Trophoblast cell (in vitro differentiated cells and primary cell): ENCODE measurements around the gene TOMM34.

Experiments
- DNase-seq, 2 donors: peaks; one replicate each; pipeline ENCODE4 v3.0.0-alpha.2; 2016
- H2AFZ ChIP-seq: 2 replicates; pipeline ENCODE4 v1.6.1; 2013; ENCODE audit warnings: low read length, moderate library complexity, mild to moderate bottlenecking; ENCODE audit not compliant: insufficient read depth, poor library complexity
- H2AK5ac ChIP-seq: 2 replicates; pipeline ENCODE4 v1.6.1; 2013; ENCODE audit warnings: mild to moderate bottlenecking, low read length
- H2BK120ac ChIP-seq: 2 replicates; pipeline ENCODE4 v1.6.1; 2013; ENCODE audit warnings: low read length, mild to moderate bottlenecking, moderate library complexity; ENCODE audit not compliant: insufficient read depth, poor library complexity
- H2BK12ac ChIP-seq: 2 replicates; pipeline ENCODE4 v1.6.1; 2013; ENCODE audit warnings: mild to moderate bottlenecking, low read length, moderate library complexity
- H2BK5ac ChIP-seq: 2 replicates; pipeline ENCODE4 v1.6.1; 2013; ENCODE audit warnings: low read length, low read depth, moderate library complexity, mild to moderate bottlenecking; ENCODE audit not compliant: poor library complexity
- H3K14ac ChIP-seq: 2 replicates; pipeline ENCODE4 v1.6.1; 2013; ENCODE audit warnings: mild to moderate bottlenecking, low read length
- H3K18ac ChIP-seq: 2 replicates; pipeline ENCODE4 v1.6.1; 2013; ENCODE audit warnings: mild to moderate bottlenecking, low read length
- H3K23ac ChIP-seq: 2 replicates; pipeline ENCODE4 v1.6.1; 2013; ENCODE audit warnings: low read length
- H3K27ac ChIP-seq: 2 replicates; pipeline ENCODE4 v1.5.1; 2013; ENCODE audit warnings: low read depth, mild to moderate bottlenecking, inconsistent platforms, low read length, moderate library complexity
- H3K27me3 ChIP-seq: 2 replicates; pipeline ENCODE4 v1.6.1; 2013; ENCODE audit warnings: inconsistent platforms, mild to moderate bottlenecking, low read length, moderate library complexity; ENCODE audit not compliant: insufficient read depth
- H3K36me3 ChIP-seq, 2 experiments: 1 replicate in 1 of 2; 2 replicates in 1 of 2; pipeline ENCODE4 v1.6.1; 2013; ENCODE audit warnings: low read length in 2 of 2, mild to moderate bottlenecking in 2 of 2, moderate library complexity in 1 of 2; ENCODE audit not compliant: insufficient read depth in 2 of 2, control insufficient read depth in 1 of 2
- H3K4ac ChIP-seq: 2 replicates; pipeline ENCODE4 v1.6.1; 2013; ENCODE audit warnings: low read depth, mild to moderate bottlenecking, low read length, moderate library complexity
- H3K4me1 ChIP-seq, 2 experiments: 1 replicate in 1 of 2; 2 replicates in 1 of 2; pipeline ENCODE4 v1.6.1; 2013; ENCODE audit warnings: low read length in 2 of 2, mild to moderate bottlenecking in 2 of 2, moderate library complexity in 1 of 2; ENCODE audit not compliant: insufficient read depth in 2 of 2, control insufficient read depth in 1 of 2
- H3K4me2 ChIP-seq: 2 replicates; pipeline ENCODE4 v1.6.1; 2013; ENCODE audit warnings: inconsistent platforms, mild to moderate bottlenecking, low read length, moderate library complexity
- H3K4me3 ChIP-seq: 2 replicates; pipeline ENCODE4 v1.5.1; 2013; ENCODE audit warnings: mild to moderate bottlenecking, low read depth, low read length, inconsistent platforms
- H3K79me1 ChIP-seq: one replicate; pipeline ENCODE4 v1.6.1; 2013; ENCODE audit warnings: low read length
- H3K79me2 ChIP-seq: 2 replicates; pipeline ENCODE4 v1.6.1; 2013; ENCODE audit warnings: low read length, mild to moderate bottlenecking; ENCODE audit not compliant: control insufficient read depth, insufficient read depth, poor library complexity
- H3K9ac ChIP-seq: 2 replicates; pipeline ENCODE4 v1.6.1; 2013; ENCODE audit warnings: mild to moderate bottlenecking, low read length
- H3K9me3 ChIP-seq: 2 replicates; pipeline ENCODE4 v1.6.1; 2013; ENCODE audit warnings: low read depth, mild to moderate bottlenecking, control low read depth, inconsistent platforms, low read length; ENCODE audit not compliant: insufficient read depth
- H4K12ac ChIP-seq: 2 replicates; pipeline ENCODE4 v1.6.1; 2013; ENCODE audit warnings: low read depth, mild to moderate bottlenecking, low read length, moderate library complexity
- H4K8ac ChIP-seq: 2 replicates; pipeline ENCODE4 v1.6.1; 2013; ENCODE audit warnings: low read depth, mild to moderate bottlenecking, low read length, moderate library complexity
- H4K91ac ChIP-seq: one replicate; pipeline ENCODE4 v1.6.1; 2013; ENCODE audit warnings: low read depth, mild to moderate bottlenecking, low read length, moderate library complexity
- WGBS: extraction: QIAGEN DNeasy Blood & Tissue Kit; methylation state at CpG from one replicate; pipeline ENCODE4 v1.1.7; 2013; ENCODE audit warnings: missing lambda C conversion rate; ENCODE audit not compliant: insufficient read length, insufficient coverage; ENCODE audit errors: extremely low coverage; 5-methylcytosine and 5-hydroxymethylcytosine counted together

The TOMM34 gene

DNA sequence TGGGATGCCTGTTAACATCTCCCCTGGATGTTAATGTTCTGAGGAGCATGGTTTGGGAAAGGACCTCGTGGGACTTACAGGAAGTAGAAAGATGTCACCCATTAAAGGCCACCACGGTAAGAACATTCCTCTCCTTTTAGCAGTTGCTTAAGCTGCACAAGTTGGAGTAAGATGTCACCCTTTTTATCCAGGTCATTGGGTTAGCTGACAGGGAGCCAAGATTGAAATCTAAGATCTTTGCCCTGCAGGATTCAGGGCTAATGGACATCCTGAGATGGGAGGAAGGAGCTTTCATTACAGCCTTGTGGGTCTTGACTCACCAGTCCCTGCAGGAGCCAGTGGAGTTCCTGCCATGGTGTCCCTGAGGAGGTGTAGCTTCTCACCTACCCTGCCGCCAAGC, 28.3 kb downstream of the TOMM34 start:
- H3K27me3 ChIP-seq, result no peaks in the 10 kb centered on the region
- H4K91ac ChIP-seq, result no peak overlapping the region
- H3K18ac ChIP-seq, result no peak overlapping the region
- H2AK5ac ChIP-seq, result no peak overlapping the region
- no peaks in the 10 kb centered on the region for H3K79me1 ChIP-seq
- no peak overlapping the region for H2BK120ac ChIP-seq
- no peak overlapping the region for H3K4me2 ChIP-seq
- no peak overlapping the region for H3K4ac ChIP-seq
- no peak overlapping the region for H2BK5ac ChIP-seq
- H3K79me2 ChIP-seq, result no peaks in the 10 kb centered on the region
- no peak overlapping the region for H3K9ac ChIP-seq
- peaks cover 31 to 37% of the 10 kb centered on the region in 2 experiments for H3K36me3 ChIP-seq
- no peak overlapping the region for H3K4me3 ChIP-seq
- no peak overlapping the region for H2BK12ac ChIP-seq
- H3K14ac ChIP-seq, result no peak overlapping the region
- no peak overlapping the region for H3K27ac ChIP-seq
- H3K4me1 ChIP-seq, result no peaks in the 10 kb centered on the region
- DNase-seq, result no peak
- H4K8ac ChIP-seq, result no peak overlapping the region
- no peak overlapping the region for H4K12ac ChIP-seq
- no peaks in the 10 kb centered on the region for H3K9me3 ChIP-seq
- H3K23ac ChIP-seq, result no peak overlapping the region
- no peak overlapping the region for H2AFZ ChIP-seq
- WGBS, result no CpG with 5 or more reads among the region's 3 CpGs

DNA sequence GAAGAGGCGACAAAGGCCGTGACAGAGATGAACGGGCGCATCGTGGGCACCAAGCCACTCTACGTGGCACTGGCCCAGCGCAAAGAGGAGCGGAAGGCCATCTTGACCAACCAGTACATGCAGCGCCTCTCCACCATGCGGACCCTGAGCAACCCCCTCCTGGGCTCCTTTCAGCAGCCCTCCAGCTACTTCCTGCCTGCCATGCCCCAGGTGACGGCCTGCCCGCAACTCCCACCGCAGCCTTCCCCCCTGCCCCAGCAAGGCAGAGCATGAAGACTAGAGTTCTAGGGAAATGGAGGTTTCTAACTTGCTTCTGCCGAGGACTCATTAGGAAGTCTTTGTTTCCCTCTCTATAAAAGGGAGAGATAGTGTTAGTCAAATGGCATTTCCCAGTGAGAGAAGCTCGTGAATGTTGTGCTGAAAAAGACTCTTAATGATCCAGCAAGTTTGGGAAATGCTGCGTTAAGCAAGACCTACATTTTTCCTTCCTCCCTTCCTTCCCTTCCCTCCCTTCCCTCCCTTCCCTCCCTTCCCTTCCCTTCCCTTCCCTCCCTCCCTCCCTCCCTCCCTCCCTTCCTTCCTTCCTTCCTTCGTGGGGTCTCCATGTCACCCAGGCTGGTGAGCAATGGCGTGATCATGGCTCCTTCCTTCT, 29.6 kb downstream of the TOMM34 start:
- no peaks in the 10 kb centered on the region for H3K79me2 ChIP-seq
- H3K4ac ChIP-seq, result no peak overlapping the region

DNA sequence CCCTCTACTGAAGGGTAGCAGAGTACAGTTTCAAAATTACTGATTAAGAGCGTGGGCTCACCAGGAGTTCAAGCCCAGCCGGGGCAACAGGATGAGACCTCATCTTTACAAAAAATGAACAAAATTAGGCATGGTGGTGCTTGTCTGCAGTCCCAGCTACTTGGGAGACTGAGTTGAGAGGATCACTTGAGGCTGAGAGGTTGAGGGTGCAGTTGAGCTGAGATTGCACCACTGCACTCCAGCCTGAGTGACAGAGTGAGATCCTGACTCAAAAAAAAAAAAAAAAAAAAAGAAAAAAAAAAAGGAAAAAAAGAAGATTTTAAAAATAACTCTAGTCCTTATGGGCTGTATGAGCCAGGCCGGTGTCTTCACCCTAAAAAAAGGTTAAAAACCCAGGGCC, 31.6 kb downstream of the TOMM34 start:
- Histone ChIP-seq H3K4me2 (no peak overlapping the region), H3K9me3 (no peaks in the 10 kb centered on the region), H4K12ac (no peak overlapping the region), H2BK120ac (no peak overlapping the region), H3K18ac (no peak overlapping the region), H3K79me1 (no peaks in the 10 kb centered on the region), H3K27ac (no peak overlapping the region), H2BK5ac (no peak overlapping the region), H3K4me1 (no peaks in the 10 kb centered on the region), H4K91ac (no peak overlapping the region), H4K8ac (no peak overlapping the region), H3K79me2 (no peaks in the 10 kb centered on the region), H3K27me3 (no peaks in the 10 kb centered on the region), H3K4ac (no peak overlapping the region), H3K4me3 (peak overlapping the region; percentile 36), H3K9ac (no peak overlapping the region), H3K14ac (no peak overlapping the region), H2BK12ac (no peak overlapping the region), H2AK5ac (no peak overlapping the region), H3K23ac (no peak overlapping the region), H3K36me3 (peaks cover 25 to 37% of the 10 kb centered on the region in 2 experiments), H2AFZ (no peak overlapping the region)
- WGBS, result no CpG with 5 or more reads among the region's 3 CpGs
- DNase-seq, result no peak

More for the DNA sequence above, 29.6 kb downstream of the TOMM34 start:
- Histone ChIP-seq H3K4me1 (no peaks in the 10 kb centered on the region), H4K8ac (no peak overlapping the region), H2BK12ac (no peak overlapping the region), H3K4me3 (no peak overlapping the region), H3K4me2 (no peak overlapping the region), H3K9me3 (no peaks in the 10 kb centered on the region), H3K23ac (no peak overlapping the region), H2AFZ (no peak overlapping the region), H4K91ac (no peak overlapping the region), H3K79me1 (no peaks in the 10 kb centered on the region), H3K36me3 (peaks cover 24 to 31% of the 10 kb centered on the region in 2 experiments), H3K27me3 (no peaks in the 10 kb centered on the region), H4K12ac (no peak overlapping the region), H2BK5ac (no peak overlapping the region), H3K18ac (no peak overlapping the region), H3K27ac (no peak overlapping the region), H2BK120ac (no peak overlapping the region), H3K14ac (no peak overlapping the region), H2AK5ac (no peak overlapping the region), H3K9ac (no peak overlapping the region)
- WGBS, result no CpG with 5 or more reads among the region's 18 CpGs
- no peak for DNase-seq

DNA sequence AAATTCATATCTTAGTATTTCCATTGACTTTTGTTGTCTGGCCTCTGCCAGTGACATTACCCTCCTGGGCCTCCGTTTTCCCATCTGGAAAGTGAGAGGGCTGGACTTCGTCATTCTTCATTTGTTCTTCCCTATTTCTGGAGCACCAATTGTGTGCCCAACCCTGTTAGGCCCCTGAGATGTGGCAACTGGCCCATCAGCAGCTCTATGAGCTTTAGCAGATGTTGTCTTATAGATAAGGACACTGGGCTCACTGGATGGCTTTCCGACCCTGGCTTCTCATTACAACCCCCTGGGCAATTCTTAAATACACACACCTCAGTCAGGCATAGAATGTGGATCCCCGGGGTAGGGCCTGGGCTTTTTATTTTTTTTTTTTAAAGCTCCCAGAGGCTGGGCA, 35.7 kb downstream of the TOMM34 start:
- H4K8ac ChIP-seq, result no peak overlapping the region
- H3K4me2 ChIP-seq, result no peak overlapping the region
- H2BK5ac ChIP-seq, result no peak overlapping the region
- no peaks in the 10 kb centered on the region for H3K4me1 ChIP-seq
- no peaks in the 10 kb centered on the region for H3K9me3 ChIP-seq
- no peak overlapping the region for H2BK12ac ChIP-seq
- no peak overlapping the region for H3K23ac ChIP-seq
- WGBS, result no CpG with 5 or more reads among the region's 4 CpGs
- H3K18ac ChIP-seq, result no peak overlapping the region
- DNase-seq, result no peak
- H2AK5ac ChIP-seq, result no peak overlapping the region
- no peak overlapping the region for H2BK120ac ChIP-seq
- H3K27ac ChIP-seq, result no peak overlapping the region
- peaks cover 14 to 27% of the 10 kb centered on the region in 2 experiments for H3K36me3 ChIP-seq
- no peak overlapping the region for H3K14ac ChIP-seq
- H3K79me1 ChIP-seq, result no peaks in the 10 kb centered on the region
- H3K4ac ChIP-seq, result no peak overlapping the region
- no peaks in the 10 kb centered on the region for H3K79me2 ChIP-seq
- no peak overlapping the region for H4K12ac ChIP-seq
- H3K27me3 ChIP-seq, result no peaks in the 10 kb centered on the region
- H3K4me3 ChIP-seq, result no peak overlapping the region
- no peak overlapping the region for H4K91ac ChIP-seq
- no peak overlapping the region for H2AFZ ChIP-seq
- H3K9ac ChIP-seq, result peak overlapping the region; percentile 48
